ENCODE data around the gene MED13L. TPM values are rescaled to one million over a fixed set of nuclear protein-coding genes. Genes with fewer than 3 reads are reported as not detected.
A peak's percentile ranks its signal among the peaks of the same experiment; 100 is the strongest.

MED13L gene
- total RNA-seq, 1 donor from 2014 or later, result 117 TPM

- intact Hi-C loops (cut with DNase I), result no loop called here
- H3K27ac ChIP-seq, result no peak overlapping the region
These were observed 127.5 kb downstream of the MED13L start for GRCh38 chr12:116150001-116150400.

GRCh38 chr12:116148844-116149243 lies 128.6 kb downstream of the MED13L start:
- DNase-seq (ENCODE audit: low spot score in 2 of 2), result no peak
- peak overlapping the region; percentile 50 to 55 for H3K27ac ChIP-seq
- no peak overlapping the region for H3K4me3 ChIP-seq
- no peaks in the 10 kb centered on the region for H3K36me3 ChIP-seq
- H3K9me3 ChIP-seq, result no peaks in the 10 kb centered on the region
- H3K4me1 ChIP-seq, result peaks cover 6 to 46% of the 10 kb centered on the region in 2 donors
- no peak for TF ChIP-seq CTCF (IDR thresholded peaks at IDR 0.05)
- intact Hi-C loops (cut with DNase I), result no loop called here
- H3K27me3 ChIP-seq, result no peaks in the 10 kb centered on the region

More at GRCh38 chr12:116150001-116150400, 127.5 kb downstream of the MED13L start:
- H3K4me3 ChIP-seq, result no peak overlapping the region
- TF ChIP-seq CTCF (IDR thresholded peaks at IDR 0.05), result no peak
- no peaks in the 10 kb centered on the region for H3K9me3 ChIP-seq
- H3K4me1 ChIP-seq, result peaks cover 5 to 38% of the 10 kb centered on the region in 2 donors
- no peaks in the 10 kb centered on the region for H3K27me3 ChIP-seq
- DNase-seq (ENCODE audit: low spot score in 2 of 2), result no peak
- H3K36me3 ChIP-seq, result no peaks in the 10 kb centered on the region

DNA sequence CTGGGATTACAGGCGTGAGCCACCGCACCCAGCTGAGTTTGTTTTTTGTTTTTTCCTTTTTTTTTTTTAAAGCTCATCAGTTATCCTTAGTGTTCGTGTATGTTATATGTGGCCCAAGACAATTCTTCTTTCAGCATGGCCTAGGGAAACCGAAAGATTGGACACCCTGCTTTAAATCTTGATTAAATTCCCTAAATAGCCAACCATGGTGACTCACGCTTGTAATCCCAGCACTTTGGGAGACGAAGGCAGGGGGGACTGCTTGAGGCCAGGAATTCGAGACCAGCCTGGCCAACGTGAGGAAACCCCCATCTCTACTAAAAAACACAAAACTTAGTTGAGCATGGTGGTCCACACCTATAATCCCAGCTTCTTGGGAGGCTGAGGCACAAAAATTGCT lies 131.1 kb downstream of the MED13L start:
- Histone ChIP-seq H3K27ac (peak overlapping the region; percentile 29 to 40), H3K27me3 (no peaks in the 10 kb centered on the region), H3K9me3 (no peaks in the 10 kb centered on the region), H3K36me3 (no peaks in the 10 kb centered on the region), H3K4me1 (peaks cover 14 to 58% of the 10 kb centered on the region in 2 donors), H3K4me3 (no peak overlapping the region)
- intact Hi-C loops (cut with DNase I), result no loop called here
- TF ChIP-seq CTCF (IDR thresholded peaks at IDR 0.05), result no peak
- no peak for DNase-seq (ENCODE audit: low spot score in 2 of 2)

GRCh38 chr12:116145451-116145850 lies 132.0 kb downstream of the MED13L start:
- H3K27ac ChIP-seq, result peak overlapping the region; percentile 29 to 40
- no peak for DNase-seq (ENCODE audit: low spot score in 2 of 2)
- peaks cover 14 to 65% of the 10 kb centered on the region in 2 donors for H3K4me1 ChIP-seq
- no peak for TF ChIP-seq CTCF (IDR thresholded peaks at IDR 0.05)
- intact Hi-C loops (cut with DNase I), result no loop called here
- H3K9me3 ChIP-seq, result no peaks in the 10 kb centered on the region
- no peaks in the 10 kb centered on the region for H3K27me3 ChIP-seq
- H3K4me3 ChIP-seq, result no peak overlapping the region
- H3K36me3 ChIP-seq, result no peaks in the 10 kb centered on the region

DNA sequence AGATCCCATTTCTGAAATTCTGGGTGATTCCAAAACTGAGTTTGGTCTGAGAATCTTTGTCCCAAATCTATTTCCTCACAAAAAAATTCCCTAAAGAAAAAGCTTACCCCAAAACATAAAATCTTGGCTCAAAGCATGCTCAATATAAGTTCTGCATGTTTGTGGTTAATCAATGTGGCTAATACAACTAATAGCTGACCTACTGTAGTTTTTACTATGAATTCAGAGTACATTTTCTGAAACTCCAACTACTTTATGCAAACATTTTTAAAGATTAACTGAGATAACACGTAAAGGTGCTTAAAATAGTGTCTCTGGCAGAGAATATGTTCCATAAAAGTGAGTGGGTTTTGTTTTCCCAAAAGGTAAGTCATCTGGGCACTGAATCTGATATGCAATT lies 133.1 kb downstream of the MED13L start:
- H3K4me1 ChIP-seq, result peaks cover 14 to 65% of the 10 kb centered on the region in 2 donors

More for the DNA sequence above, 133.1 kb downstream of the MED13L start:
- no peaks in the 10 kb centered on the region for H3K9me3 ChIP-seq
- H3K27ac ChIP-seq, result peak overlapping the region; percentile 65
- no peaks in the 10 kb centered on the region for H3K36me3 ChIP-seq
- intact Hi-C loops (cut with DNase I), result loop anchor here (5.0 kb wide), 2 partner anchors 283 to 383 kb away; no protein-coding TSS in a partner anchor
- H3K27me3 ChIP-seq, result no peaks in the 10 kb centered on the region
- no peak overlapping the region for H3K4me3 ChIP-seq
- no peak for DNase-seq (ENCODE audit: low spot score in 2 of 2)
- TF ChIP-seq CTCF (IDR thresholded peaks at IDR 0.05), result no peak

All from ascending aorta (tissue), 2 donors.